NAMALWA (cell line): ENCODE measurements around the gene APOF.
A peak's percentile ranks its signal among the peaks of the same experiment; 100 is the strongest.
"Not testable (repeated sequence)": the region's sequence is repeated elsewhere in the genome, so short reads cannot be mapped to it uniquely, and the experiment has no call there.

Experiments
- DNase-seq: peaks from one replicate; pipeline ENCODE4 v3.0.0-alpha.2; 2015; ENCODE audit warnings: low spot score

The APOF gene

DNA sequence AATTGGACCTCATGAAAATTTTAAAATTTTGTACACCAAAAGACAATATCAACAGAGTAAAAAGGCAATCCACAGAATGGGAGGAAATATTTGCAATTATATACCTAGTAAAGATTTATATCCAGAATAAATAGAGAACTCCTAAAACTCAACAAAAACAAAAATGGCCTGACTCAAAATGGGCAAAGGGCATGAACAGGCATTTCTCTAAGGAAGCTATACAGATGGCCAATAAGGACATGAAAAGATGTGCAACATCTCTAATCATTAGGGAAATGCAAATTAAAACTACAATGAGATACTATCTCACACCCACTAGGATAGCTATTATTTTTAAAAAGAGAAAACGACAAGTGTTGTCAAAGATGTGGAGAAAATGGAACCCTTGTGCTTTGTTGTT lies 10.9 kb upstream of the APOF start:
- DNase-seq: no peak

DNA sequence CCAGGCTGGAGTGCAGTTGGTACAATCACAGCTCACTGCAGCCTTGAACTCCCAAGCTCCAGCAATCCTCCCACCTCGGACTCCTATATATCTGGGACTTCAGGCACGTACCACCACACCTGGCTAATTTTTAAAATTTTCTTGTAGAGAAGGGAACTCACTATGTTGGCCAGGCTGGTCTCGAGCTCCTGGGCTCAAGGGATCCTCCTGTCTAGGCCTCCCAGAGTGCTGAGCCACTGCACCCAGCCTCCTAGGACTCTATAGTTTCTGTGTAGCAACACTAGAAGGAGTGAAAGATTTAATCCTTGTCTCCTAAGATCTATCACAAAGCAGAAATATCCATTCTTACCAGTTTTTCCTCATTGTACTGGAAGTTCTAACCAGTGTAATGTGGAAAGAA lies 4.3 kb upstream of the APOF start:
- no peak for DNase-seq

DNA sequence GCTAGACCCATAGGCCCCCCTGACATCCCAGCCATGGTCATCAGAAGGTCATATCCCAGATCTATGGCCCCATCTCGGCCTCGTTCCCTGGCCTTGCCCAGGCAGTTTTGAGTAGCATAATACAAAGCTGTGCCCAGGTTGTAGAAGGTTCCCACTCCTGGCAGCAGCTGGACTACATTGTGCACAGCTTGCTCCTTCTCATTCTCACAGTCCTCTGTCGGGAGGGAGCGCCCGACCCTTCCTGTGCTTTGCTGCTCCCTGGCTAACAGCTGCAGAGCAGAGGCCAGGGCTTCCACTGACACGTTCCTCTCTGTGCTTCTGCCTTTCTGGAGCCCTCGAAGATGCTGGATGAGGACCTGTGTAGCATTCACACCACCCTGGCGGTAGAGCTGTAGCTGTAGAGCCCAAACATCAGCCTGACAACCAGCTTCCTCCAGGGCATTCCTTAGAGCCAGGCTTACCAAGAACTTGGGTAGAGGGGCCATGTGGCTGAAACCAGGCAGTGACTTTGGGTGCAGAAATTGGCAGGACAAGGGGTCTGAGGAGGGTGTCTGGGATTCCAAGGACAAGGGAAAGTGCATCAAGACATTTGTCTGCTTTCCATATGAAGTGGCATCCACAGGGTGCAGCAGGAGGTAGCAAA lies 1.0 kb downstream of the APOF start:
- no peak for DNase-seq

DNA sequence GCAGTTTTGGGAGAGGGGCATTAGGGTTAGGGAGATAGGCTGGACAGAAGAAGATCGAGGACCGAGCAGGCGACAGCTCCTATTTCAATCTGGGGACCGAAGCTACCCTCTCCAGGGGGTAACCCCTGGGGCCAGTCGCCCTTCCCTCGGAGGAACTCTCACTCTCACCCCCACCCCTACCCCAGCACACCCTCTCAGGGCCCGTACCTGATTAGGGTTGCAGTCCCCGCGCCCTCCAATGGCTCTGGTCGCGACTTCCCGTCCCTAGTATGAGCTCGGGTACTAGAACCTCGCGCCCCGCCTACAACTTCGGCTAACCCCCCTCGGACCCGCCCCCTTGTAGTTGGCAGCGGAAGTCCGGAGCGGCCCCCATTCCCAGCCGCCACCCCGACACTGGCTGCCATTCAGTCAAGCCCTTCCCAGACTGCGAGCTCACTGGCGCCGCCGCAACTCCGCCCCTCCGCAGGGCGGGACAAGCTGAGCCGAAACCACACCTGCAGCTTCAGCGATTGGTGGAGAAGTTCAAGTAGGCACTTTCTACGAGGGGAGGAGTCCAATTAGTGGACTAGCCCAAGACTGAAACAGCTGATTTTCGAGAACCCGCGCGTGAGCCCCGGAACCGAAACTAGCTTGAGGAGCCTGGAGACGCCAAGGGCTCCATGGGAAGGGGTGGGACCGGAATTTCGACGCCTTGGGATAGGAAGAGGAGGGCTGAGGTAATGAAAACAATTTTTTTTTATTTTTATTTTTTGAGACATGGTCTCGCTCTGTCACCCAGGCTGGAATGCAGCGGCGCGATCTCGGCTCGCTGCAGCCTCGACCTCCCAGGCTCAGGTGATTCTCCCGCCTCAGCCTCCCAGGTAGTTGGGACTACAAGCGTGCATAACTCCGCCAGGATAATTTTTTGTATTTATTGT lies 2.5 kb downstream of the APOF start, which contains the start of gene STAT2:
TSS of gene STAT2 (minus strand) at position 257 of the 917 bp plus-strand sequence. CDS start 3,536 bp downstream, outside the sequence.
- DNase-seq: peak; percentile 99

DNA sequence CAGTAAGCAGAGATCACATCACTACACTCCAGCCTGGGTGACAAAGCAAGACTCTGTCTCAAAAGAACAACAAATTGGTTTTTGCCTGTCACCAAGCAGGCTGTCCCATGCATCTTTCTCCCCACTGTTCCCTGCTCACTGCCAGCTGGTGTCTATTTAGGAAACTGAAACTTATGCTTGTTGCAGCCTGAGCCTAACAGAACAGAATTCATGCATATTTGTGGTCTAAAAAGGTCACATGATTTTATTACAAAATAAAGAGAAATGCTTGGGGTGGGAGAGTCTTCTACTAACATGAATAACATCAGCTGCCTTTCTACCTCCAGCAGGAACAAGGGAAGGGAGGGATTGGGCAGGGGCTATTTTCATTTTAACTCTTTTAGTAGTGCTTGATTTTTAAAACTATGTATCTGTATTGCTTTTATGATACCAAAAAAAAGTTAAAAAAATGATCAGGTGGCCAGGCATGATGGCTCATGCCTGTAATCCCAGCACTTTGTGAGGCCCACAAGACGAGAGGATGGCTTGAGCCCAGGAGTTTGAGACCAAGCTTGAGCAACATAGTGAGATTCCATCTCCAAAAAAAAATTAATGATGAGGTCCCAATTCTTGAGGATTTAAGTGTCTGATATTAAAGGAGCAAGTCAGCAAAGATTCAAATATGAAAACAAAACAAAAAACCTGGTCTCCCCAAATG lies 3.7 kb downstream of the APOF start:
- DNase-seq: peak; percentile 54

DNA sequence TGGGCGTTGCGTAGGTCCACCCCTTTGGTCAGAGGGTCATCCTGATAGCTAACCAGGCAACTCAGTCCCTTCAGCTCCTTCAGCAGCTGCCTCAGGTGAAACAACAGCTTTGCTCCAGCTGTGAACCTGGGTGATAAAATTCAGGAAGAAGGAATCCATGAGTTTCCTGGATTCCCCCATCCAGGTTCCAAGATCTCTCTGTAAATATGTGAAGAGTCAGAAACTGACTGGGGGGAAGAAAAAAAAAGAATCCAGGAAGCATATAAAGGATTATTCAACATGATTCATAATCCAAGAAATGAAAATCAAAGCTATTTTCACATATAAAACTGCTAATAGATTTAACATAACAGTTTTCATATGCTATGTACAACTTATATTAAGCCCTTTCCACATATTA lies 11.3 kb downstream of the APOF start:
- DNase-seq: no peak

DNA sequence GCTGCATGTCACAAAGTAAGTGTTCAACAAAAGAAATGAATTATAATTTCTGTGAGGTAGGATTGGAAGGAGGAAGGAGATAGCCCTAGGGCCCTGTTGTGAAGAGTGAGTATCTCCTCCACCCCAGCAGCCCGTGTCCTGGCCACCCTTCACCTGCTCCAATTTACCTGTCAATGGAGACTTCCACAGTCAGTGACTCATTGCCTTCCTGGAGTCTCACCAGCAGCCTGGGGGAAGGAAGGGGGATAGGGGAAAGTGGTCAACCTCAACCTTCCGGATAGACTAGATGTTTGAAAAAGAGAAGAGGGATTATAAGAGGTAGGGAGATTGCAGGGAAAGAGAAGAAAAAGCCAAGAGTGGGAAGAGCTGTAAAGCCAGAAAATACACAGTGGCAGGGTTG lies 12.0 kb downstream of the APOF start:
- no peak for DNase-seq

DNA sequence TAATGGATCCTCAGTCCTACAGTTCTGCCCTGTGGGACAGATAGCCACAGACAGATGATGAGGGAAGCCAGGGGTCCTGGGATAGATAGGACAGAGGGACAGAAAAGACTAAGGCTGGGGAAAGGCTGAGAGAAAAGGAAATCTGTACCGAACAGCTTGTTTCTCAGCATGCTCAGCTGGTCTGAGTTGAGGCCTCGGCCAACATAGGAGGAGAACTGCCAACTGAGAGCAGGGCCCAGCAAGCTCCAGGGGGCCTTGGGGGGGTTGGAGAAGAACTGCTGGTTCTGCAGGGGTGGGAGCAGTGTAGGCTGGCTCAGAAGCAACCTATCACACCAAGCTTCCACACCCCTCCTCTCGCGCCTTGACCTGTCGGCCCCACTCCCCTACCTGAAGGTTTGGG lies 13.9 kb downstream of the APOF start:
- no peak for DNase-seq

DNA sequence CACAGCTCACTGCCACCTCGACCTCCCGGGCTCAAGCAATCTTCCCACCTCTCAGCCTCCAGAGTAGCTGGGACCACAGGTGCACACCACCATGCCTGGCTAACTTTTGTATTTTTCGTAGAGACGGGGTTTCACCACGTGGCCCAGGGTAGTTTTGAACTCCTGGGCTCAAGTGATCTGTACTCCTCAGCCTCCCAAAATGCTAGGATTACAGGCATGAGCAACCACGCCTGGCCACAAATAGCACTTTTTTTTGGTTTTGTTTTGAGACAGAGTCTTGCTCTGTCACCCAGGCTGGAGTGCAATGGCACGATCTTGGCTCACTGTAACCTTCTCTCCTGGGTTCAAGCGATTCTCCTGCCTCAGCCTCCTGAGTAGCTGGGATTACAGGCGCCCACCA lies 15.4 kb downstream of the APOF start:
- DNase-seq: not testable (repeated sequence)

DNA sequence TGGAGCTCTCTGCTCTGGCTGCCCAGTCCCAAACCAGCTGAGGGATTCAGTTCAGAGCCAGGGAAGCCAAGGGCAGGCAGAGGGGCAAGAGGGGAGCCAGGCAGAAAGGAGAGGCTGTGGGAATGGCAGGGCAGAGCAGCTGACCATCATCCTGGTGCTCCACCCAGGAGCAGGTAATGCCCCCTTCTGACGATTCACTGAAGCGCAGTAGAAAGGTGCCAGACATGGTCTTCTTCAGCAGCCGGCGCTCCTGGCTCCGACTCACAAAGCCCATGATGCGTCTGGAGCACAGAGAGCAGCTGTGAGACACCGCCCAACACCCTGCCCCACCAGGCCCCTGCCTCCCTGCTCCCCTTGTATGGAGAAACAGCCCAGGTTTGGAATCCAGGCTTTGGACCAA lies 16.0 kb downstream of the APOF start:
- DNase-seq: no peak

DNA sequence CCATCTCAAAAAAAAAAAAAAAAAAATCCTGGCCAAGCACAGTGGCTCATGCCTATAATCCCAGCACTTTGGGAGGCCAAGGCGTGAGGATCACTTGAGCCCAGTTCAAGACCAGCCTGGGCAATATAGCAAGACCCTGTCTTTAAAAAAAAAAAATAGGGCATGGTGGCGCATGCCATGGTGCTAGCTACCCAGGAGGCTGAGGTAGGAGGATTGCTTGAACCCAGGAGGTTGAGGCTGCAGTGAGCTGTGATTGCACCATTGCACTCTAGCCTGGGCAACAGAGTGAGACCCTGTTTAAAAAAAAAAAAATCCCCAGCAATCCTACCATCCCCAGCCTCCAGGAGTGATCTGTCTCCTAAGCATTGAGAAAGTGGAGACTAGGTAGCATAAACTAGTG lies 20.4 kb downstream of the APOF start:
- not testable (repeated sequence) for DNase-seq

DNA sequence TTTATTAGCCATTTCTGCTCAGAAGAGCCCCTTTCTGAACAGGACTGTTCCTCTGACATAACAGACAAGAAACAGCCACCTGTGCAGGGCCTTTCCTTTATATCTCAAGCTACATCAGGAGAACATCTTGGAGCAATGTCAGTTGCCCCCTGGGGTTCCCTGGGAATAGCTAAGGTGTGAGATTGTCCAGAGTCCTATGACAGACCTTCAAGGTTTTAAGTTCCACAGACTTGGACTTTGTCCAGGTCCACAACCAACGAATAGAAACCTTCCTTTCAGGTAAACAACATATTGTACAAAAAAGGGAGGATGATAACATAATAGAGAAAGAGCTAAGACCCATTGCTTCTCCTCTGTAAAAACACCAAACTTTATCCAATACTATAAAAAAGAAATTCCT lies 21.0 kb downstream of the APOF start:
- no peak for DNase-seq

DNA sequence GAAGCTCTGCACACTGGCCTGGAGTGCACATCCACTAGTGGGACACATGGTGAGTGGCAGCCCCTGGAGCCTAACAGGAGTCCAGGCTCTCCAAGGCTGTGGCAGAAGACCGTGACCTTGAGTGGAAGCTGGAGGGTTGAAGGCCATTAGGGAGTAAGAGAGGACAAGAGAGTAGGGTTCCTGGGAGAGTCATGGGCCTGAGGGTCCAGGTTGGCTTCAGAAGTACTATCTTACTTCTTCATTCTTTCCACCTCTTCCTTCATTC lies 23.6 kb downstream of the APOF start:
- DNase-seq: no peak

DNA sequence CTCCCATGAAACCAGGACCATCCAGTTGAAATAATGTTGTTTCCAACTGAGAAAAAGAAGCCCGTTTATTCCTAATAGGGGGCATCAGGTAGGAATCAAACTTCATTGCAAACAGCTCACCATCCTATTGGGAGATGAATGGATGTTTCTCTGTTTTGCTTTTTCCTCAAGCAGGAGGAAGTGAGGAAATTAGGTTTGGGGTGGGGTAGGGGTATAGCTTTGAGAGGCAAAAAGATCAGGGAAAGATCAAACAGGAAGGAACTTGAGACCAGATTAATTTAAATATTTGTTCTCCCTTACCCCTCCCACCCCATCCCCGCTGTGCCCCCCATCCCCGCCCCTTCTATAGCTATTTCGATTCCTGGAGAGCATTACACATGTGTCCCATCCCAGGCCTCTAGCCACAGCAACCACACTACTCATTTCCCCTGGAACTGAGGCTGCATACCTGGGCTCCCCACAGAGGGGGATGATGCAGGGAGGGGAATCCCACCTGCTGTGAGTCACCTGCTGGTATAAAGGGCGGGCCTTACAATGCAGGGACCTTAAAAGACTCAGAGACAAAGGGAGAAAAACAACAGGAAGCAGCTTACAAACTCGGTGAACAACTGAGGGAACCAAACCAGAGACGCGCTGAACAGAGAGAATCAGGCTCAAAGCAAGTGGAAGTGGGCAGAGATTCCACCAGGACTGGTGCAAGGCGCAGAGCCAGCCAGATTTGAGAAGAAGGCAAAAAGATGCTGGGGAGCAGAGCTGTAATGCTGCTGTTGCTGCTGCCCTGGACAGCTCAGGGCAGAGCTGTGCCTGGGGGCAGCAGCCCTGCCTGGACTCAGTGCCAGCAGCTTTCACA lies 24.1 kb downstream of the APOF start, which contains the start of gene IL23A:
TSS of gene IL23A (plus strand) at position 577 of the 850 bp plus-strand sequence. CDS start at position 738, 161 bp downstream.
- no peak for DNase-seq

DNA sequence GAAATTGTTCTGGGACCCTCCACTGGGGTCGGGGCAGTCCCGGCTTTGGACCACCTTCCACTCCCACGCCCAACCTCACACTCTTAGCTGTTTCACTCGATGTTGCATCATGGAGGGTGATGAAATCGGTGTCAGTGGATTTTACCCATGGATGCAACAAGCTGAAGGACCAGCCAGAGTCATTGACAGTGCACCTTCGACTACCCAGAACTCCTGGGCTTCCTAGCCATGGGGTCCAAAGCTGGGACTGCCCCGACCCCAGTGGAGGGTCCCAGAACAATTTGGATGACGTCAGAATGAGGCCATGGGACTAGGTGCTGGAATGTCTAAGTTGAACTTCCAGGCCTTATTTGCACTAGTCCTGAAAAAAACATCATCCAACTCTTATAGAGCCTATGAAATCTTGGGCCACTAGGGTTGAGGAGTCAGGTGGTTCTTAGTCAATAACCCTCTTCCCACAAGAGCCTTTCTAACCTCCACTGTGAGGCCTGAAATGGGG lies 24.9 kb downstream of the APOF start:
- DNase-seq: no peak

DNA sequence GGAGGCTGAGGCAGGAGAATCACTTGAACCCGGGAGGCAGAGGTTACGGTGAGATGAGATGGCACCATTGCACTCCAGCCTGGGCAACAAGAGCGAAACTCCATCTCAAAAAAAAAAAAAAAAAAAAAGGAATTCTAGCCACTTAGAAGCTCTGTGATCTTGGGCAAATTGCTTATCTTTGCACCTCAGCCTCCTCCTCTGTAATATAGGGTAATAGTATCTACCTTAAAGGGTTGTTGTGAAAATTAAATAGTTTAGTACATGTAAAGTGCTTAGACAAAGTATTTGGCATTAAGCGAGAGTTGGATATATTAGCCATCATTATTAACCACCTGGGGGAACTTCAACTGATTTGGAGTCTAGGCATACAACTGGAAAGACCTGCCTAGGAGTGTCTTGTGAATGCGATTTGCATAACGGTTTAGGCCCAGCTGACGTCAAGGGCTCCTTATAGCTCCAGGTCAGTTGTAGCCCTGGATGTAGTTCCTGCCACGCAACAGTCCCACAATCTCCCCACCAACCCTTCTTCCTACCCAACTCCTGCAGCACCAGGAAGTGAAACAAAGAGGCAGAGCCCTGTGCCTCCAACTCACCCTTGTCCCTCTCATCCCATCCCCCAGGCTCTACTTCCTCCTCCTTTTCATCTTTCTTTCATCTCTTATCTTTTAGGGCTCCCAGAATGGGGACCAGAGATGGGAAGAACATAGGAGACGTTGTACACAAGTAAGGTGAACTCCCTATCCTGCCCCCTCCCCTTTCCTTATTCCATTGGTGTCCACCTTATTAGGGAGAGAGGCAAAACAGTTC lies 26.1 kb downstream of the APOF start:
- peak; percentile 59 for DNase-seq

DNA sequence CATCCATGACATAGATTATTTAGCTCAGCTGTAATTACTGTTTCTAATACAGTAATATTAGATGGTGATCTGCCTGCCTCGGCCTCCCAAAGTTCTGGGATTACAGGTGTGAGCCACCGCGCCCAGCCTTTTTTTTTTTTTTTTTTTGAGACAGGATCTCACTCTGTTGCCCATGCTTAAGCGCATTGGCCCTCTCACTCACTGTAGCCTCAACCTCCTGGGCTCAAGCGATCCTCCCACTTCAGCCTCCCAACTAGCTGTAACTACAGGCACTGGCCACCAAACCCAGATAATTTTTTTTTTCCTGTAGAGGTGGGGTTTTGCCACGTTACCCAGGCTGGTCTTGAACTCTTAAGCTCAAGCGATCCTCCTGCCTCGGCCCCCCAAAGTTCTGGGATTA lies 27.1 kb downstream of the APOF start:
- not testable (repeated sequence) for DNase-seq

DNA sequence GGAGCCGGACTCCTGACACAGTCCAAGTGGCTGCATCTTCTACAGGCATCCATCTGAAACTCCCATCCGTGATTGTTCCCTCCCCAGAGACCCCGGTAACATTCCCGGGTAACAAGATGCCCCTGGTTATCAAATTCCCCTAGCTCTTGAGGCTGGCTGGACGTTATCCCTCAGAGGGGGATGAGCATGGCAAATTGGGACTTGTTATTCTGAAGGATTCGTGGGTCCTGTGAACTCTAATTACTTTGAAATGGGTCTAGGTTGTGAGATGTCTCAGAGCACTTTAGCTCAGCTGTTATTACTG lies 28.2 kb downstream of the APOF start:
- DNase-seq: peak; percentile 45

DNA sequence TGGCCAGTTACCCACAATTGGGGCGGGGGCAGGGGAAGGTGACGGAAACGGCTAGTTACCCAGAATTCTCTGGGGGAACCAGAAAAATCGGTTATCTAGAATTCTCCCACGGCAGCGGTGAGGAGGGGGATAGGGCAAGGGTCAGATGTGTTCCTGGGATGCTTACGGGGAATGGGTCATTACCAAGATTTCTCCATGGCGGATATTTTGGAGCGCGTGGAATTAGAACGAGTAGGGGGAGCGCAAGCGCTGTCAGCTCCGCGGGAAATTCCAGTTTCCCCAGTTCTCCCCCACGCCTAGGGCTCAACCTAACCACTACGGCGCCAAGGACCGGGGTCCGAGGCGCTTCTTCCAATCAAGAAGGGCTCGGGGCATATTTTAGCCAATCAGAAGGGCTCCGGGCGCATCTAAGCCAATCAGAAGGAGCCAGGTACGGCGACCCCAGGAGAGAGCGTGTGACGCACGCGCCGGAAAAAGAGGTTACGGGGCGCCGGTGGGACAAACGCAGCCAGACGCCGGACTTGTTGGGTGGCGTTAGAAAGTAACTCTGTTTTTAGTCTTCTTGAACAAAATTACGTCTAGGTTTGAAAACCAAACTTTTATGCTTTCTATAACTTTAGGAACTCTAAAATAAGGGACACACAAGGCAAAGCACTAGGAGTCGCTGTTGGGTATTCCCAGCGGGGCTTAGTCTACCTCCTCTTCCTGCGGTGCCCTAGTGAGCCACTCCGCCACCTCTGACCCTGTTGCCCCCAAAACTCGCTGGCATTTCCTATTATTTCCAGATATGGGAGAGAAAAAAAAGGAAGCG lies 28.8 kb downstream of the APOF start, which contains the start of gene PAN2:
TSS of gene PAN2 (minus strand) at position 322 of the 811 bp plus-strand sequence. CDS start 906 bp downstream, outside the sequence.
- peak; percentile 97 for DNase-seq

DNA sequence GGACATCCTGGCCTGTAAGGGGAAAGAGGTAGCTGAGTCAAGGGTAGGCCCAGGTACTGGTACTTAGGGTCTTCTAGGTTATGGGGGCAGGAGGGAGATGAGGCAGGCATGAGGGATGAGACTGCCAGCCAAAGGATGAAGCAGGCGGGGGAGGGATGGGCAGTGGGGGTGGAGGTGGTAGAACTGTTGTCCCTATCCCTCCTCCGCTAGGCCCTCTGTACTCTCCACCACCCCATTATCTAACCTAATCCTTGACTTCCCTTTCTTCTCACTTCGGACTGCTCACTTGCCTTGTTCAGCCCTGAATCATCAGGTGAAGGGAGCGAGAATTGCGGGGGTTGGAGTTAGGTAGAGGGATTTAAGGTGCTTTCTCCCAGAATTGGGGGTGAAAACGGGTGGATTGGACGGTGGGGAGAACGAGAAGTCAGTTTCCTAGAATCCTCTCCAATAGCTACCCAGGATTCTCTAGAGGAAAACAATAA lies 29.4 kb downstream of the APOF start:
- no peak for DNase-seq
